Uterus (tissue), 2 donors: ENCODE results near the gene GABPB2.

Experiments
- CTCF ChIP-seq, 4 experiments: fragments of 200-600 bp in 2 of 4; fragments of 450-650 bp in 2 of 4; sonication (generic) in 2 of 4; IDR thresholded peaks; one replicate each; pipeline ENCODE4 v1.5.1; 2016 to 2019; ENCODE audit warnings: antibody characterized with exemption in 4 of 4, mild to moderate bottlenecking in 2 of 4, moderate library complexity in 1 of 4
- POLR2A ChIP-seq, 2 donors: fragments of 450-650 bp; IDR thresholded peaks; one replicate each; pipeline ENCODE4 v1.6.1; 2016; ENCODE audit warnings: antibody characterized with exemption in 2 of 2, mild to moderate bottlenecking in 1 of 2, moderate library complexity in 1 of 2

DNA sequence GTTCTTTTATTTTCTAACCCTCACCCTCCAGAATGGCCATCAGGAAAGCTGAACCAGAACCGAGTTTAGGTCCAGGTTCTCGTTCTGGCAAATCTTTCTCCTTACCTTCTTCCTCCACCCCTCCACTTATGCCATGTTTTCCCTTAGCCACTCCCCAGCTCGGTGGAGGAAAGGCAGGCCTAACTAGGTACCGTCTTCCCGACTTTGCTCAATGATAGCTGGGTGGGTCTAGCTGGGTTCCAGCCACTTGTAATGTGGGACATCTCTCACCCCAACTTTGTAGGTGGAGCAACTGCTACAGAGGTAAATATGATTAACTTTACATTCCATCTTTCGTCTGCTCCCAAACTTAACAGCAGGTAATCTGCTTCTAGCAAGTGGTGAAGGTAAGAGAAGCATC, 33.5 kb upstream of the GABPB2 start:
- TF ChIP-seq POLR2A (IDR thresholded peaks at IDR 0.05), result no peak
- TF ChIP-seq CTCF (IDR thresholded peaks at IDR 0.05), result no peak
